Activated CD4-positive, CD25-positive, alpha-beta regulatory T cell (primary cell): ENCODE results near the gene MRFAP1.
A peak's percentile ranks its signal among the peaks of the same experiment; 100 is the strongest.
"Not testable (repeated sequence)": the region's sequence is repeated elsewhere in the genome, so short reads cannot be mapped to it uniquely, and the experiment has no call there.

Experiments
- DNase-seq, 4 experiments: peaks; one replicate each; lab custom pipeline; 2025; lab: John Stamatoyannopoulos, UW

MRFAP1 gene

GRCh38 chr4:6668391-6668790 is 27.9 kb downstream of the MRFAP1 start:
- DNase-seq, result no peak

GRCh38 chr4:6671648-6672047 is 31.2 kb downstream of the MRFAP1 start:
- no peak for DNase-seq

DNA sequence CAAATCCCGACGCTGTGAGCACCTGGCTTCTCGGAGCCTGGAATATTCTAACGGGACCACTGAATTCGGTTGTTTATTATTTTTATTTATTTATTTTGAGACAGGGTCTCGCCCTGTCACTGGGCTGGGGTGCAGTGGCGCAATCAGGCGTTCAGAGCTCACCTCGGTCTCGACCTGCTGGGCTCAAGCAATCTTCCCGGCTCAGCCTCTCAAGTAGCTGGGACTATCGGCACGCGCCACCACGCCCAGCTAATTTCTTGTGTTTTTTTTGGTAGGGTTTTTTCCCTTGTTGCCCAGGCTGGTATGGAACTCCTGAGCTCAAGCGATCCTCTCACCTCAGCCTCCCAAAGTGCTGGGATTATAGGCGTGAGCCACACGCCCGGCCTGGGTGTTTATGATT is 31.6 kb downstream of the MRFAP1 start:
- no peak for DNase-seq

GRCh38 chr4:6672541-6673190 is 32.2 kb downstream of the MRFAP1 start:
- not testable (repeated sequence) for DNase-seq

GRCh38 chr4:6673191-6673659 is 32.7 kb downstream of the MRFAP1 start:
- peak in 2 of 4 experiments; percentile 22 to 25 for DNase-seq

DNA sequence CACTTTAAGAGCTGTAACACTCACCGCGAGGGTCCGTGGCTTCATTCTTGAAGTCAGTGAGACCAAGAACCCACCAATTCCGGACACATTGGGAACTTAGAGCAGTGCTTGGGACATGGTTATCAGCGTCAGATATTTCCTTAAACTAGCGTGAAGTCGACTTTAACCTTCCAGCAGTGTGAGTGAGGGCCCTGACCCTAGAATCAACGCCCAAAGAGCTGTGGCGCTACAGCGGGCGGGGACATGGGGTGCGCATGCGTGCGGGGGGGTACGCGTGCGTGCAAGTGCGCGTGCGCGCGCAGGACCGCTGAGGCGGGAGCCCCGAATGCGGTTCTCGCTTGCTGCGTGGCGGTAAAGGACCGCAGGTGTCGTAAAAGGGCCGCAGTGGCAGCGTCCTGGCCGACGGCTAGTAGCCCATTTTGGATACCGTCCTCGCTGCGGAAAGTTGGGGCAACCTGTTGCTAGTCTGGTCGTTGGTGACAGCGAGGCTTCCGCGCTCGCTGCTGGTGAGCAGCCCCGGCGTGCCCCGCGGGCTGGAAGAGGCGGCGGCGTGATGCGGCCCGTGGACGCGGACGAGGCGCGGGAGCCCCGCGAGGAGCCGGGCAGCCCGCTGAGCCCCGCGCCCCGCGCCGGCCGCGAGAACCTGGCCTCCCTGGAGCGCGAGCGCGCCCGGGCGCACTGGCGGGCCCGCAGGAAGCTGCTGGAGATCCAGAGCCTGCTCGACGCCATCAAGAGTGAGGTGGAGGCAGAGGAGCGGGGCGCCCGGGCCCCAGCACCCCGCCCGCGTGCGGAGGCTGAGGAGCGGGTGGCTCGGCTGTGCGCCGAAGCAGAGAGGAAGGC is 33.4 kb downstream of the MRFAP1 start:
- DNase-seq, result peak; percentile 78 to 93 (median 86)

DNA sequence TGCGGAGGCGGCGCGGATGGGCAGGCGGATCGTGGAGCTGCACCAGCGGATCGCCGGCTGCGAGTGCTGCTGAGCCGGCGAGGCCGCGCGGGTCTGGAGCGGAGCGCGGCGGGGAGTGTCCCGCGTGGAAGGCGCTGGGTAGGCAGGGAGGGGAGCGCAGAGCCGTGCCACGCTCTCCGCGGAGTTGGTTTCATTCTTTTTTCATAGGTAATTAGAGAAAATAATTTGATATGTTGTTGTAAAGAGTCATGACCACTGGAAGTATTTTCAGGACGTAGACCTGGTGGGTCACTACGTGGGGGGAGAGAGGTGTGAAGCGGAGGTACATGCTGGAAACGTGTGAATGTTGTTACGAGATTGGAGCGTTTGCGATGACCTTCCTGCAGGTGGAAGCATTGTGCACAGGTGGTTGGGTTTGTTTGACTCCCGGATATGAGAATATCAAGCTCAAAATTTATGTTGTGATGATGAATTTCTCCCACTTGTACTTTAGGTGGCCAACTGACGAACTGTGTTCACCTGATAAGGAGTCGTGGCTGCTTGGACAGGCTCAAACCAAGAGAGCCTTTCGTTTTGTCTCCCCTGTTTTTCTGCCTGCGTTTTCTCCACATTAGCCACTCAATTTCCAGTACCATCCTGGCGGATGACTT is 34.1 kb downstream of the MRFAP1 start:
- peak in 3 of 4 experiments; percentile 20 to 48 (median 41) for DNase-seq

DNA sequence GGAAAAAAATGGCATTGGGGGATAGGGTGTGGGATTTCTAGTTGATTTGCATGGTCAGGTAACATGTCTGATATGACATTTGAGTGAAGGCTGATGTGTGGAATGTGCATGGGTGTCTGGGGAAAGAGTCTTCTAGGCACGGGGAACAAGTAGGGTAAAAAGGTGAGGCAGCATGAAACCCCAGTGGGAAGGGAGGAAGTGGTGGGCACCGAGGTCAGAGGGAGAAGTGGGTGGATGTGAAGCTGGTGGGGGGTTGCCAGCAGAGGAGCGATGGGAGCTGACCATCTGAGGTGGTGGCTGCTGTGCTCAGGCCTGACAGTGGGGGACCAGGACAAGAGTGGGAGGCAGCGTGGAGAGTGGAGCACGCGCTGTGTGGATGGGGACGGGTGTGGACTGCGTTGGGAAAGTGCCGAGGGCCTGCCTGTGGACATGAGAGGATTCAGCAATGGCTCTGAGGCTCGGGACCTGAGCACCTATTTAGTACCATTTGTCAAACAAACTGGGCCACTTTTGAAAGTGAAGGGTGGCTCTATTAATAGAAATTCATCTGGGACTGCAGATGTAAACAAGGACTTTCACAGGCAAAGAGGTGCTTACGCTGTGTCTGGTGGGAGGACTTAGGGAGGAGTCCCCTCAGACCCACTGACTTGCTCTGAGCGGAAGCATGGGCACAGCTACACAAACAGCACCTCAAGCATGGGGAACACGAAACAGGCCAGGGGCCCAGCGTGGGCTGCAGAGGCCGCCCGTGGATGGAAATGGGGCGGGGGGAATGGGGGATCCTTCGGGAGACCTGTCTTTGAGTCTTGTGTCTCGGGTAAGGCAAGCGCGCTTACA is 36.5 kb downstream of the MRFAP1 start:
- no peak for DNase-seq

GRCh38 chr4:6680372-6681034 is 40.0 kb downstream of the MRFAP1 start:
- no peak for DNase-seq

- DNase-seq, result no peak
These were observed 40.7 kb downstream of the MRFAP1 start for GRCh38 chr4:6681191-6681590.

DNA sequence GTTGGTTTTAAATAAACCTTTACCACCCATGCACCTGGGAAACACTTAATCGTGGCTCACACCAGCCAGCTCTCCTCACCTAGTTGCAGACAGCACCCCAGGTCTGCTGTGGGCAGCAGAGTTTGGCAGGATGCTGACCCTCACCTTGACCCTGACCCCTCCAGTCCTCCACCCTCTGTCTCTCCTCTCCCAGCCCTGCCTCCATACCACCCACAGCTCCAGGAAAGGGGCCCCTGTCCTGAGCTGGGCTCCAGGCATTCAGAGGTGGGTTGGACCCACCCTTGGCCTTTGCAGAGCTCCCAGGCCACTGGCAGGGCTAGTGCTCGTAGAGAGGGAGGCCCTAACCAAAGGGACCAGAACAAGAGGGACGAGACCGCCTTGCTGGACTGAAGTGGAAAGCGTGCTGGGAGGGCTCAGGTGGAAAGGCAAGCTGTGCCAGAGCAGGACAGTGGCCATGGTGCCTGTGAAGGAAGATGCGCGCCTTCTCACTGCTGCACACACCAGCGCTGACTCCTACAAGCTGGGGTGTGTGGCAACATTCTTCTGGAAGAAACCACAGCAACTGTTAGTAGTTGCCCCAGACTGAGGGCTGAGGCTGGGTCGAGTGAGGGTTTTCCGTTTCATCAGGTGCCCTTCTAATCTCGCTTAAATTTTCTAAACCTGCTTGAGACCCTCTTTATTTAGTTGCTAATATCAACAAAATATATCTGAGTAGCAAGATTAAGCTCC is 42.5 kb downstream of the MRFAP1 start:
- no peak for DNase-seq

GRCh38 chr4:6684656-6685055 is 44.2 kb downstream of the MRFAP1 start:
- DNase-seq, result no peak

DNA sequence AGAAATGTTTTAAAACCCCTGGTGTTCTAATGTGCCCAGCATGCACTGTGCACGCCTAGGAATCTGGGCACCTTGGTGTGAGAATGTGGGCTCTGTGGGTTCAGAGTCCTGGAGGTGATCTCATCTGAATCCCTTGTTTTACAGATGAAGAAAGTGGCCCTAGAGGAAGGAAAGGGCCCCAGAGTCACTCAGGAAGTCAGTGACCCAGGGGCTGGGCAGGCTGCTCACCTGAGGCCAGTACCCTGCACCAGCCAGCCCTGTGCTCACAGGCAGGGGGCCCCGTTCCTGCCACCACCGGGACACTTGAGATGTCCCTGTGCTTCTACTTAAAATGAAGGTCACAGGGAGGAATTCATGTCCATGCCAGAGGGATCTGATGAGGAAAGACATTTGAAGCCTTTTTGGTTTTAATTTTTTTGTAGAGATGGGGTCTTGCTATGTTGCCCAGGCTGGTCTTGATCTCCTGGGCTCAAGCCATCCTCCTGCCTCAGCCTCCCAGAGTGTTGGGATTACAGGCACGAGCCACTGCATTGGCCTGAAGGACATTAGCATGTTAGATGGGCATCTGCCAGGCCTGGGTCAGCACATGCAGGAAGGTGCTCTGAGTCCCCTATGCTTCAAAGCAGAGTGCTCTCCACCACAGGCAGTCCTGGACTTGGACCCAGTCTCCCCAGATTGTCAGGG is 45.8 kb downstream of the MRFAP1 start:
- DNase-seq, result no peak

- DNase-seq, result no peak
These were observed 47.7 kb downstream of the MRFAP1 start for GRCh38 chr4:6687947-6688878.

- DNase-seq, result peak; percentile 28 to 39 (median 30)
These were observed 48.5 kb downstream of the MRFAP1 start for GRCh38 chr4:6688879-6689505.

- DNase-seq, result no peak
These were observed 49.0 kb downstream of the MRFAP1 start for GRCh38 chr4:6689506-6689960.
